GM04504 (cell line): Measurements from ENCODE around the gene AKIRIN2.

Experiments used
- DNase-seq: peaks from one replicate; pipeline ENCODE4 v3.0.0-alpha.2; 2012; ENCODE audit warnings: low read depth

Gene AKIRIN2

DNA sequence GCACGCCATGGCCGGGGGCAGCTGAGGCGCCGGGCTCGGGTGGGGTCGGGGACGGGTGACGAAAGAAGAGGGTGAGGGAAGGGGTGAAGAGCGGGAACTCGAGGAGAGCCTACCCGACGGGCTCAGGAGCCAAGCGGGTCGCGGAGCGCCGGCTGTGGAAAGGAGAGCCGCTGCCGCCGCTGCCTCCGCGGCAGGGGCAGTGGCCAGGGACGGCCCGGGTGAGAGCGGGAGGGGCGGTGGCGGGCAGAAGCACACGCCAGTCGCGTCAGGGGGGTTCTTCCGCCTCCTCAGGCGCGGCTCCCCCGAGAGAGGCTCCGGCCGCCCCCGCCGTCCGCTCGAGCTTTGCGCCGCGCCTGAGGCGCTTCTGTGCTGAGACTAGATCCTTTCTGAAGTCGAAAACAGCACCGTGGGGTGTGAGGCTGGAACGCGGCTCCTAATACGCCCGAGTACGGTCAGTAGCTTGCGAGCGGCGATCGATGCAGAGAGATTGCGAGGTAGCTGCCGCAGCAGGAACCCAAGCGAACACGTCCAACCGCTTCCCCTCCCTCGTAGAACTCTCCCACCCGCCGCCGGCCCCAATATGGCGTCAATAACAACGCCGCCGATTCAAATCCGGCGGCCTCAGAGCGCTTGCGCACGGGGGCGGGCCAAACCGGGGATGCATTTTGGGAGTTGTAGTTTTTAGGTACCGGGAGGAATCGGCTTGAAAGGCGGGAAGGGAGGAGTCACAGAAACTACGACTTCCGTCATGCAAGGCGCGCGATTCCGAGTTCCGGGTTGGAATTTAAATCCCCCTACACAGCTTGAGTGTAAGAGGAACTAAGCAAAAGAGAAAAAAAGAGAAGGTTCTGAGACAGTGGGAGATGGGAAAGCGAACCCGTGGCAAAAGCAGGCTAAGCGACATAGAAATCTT, at the start of gene AKIRIN2:
TSS of gene AKIRIN2 (minus strand) at position 558 of the 913 bp plus-strand sequence. CDS start at position 9, 549 bp downstream.
- peak; percentile 97 for DNase-seq

DNA sequence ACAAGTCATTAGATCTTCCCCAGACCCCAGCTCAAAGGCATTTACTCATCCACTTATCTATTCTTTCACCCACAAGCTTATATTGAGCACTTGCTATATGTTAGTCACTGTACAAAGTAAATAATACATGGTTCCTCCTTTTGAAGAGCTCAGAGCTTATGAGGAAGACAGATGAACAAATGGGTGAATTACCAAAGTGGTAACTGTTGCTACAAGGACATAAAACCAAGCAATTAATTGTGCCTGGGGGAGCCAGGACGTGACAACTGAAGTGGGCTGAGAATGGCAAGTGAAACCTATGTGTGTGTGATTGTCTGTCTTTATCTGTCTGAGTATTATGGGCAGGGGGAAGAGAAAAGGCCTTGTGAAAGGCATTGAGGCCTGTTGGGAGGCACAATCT, 45.6 kb upstream of the AKIRIN2 start:
- DNase-seq = no peak

DNA sequence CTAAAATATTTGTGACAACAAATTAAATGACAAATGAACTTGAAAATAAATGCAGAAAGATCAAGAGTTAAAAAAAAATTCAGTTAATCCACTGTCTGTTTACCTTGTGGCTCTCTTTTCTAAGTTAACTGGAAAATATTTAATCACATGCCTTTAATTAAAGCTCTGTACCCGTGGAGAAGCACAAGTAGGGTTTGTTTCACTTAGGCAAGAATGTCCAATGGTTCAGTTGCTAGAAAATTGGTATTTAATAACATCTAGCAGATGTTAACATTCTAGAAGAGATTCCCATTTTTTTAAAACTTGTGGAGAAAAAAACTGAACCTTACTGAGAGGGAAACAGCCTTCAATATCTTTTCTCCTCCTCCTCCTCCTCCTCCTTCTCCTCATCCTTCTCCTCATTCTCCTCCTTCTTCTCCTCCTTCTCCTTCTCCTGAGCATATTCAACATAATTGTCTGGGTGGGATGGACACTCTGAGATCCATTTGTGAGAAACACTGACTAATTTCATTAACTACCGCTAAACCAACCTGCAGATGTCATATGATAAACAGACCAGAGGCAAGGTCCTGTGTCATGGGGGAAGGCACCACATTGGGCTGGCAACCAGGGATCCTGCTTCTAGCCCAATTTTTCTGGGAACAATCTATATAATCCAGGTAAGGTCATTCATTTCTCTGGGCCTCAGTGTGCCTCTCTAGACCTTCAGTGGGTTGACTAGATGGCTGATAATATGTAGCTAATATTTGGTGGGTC, 44.1 kb upstream of the AKIRIN2 start:
- no peak for DNase-seq

DNA sequence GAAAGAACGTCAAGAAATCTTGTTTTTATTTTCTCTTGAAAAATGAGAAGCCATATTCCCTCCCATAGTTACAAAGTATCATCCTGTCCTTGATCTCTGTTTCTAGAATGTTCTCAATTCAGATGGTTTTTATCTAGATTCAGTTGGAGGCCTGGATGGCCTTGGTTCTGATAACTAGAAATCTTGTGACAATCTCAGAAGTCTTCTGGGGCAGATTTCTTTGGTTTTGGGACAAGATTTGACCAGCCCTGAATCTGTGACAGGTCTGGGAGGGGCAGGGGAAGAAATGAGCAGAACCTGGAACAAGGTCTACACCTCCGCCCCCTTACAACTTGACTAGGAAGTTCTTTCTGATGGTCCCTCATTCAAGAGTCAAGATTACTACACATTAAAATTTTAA, 41.4 kb upstream of the AKIRIN2 start:
- no peak for DNase-seq

DNA sequence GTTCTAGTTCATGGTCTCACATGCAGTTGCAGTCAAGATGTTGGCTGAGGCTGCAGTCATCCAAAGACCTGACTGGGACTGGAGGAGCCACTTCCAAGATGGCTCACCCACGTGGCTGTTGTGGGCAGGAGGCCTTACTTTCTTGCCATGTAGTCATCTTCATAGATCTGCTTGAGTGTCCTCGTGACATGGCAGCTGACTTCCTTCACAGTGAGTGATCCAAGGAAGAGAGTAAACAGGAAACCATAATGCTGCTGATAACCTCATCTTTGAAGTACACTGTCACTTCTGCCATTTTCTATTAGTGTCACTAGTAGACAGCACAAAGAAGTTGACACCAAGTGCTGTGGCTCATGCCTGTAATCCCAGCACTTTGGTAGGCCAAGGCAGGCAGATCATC, 40.1 kb upstream of the AKIRIN2 start:
- DNase-seq = no peak

DNA sequence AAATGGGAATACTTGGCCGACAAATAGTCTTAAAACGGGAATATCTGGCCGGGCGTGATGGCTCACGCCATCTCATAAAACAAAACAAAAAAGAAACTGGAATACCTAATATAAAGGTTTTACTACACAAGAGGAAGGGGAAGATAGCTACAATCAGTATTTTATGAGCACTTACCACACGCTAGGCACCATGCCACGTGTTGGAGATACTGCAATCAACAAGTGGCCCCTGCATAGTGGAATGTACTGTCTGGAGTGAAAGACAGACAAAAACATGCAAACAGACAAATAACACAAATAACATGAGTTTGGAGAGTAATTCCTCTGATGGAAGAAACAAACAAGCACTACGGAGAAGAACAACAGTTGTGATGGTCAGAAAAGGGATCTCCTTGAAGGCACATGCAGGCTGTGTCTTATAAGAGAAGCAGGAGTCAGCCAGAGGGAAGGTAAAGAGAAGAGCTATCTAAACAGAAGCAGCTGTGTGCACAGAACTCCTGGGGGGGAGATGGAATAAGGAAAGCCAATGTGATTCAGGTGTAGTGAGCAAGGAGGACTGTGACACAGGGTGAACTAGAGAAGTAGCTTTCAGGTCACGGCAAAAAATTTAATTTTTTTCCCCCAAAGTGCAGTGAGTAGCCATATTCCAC, 39.1 kb upstream of the AKIRIN2 start:
- no peak for DNase-seq

DNA sequence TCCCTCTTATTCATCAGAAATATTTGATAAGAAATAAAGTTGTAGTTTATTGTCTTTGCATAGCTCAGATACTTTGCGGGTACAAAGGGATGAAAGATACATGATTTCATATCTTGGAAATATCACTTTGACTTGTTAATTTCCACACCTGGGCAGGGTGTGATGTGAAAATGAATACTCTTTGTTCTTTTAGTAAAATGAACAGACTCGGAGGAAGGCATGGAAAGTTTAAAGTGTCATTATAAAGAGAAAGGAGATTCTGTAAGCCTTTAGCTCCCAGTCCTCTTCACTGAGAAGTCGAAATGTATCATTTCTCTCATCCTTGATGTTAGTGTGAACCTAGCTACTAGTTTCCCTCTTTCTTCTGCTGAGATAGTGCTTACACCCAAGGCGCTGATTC, 36.7 kb upstream of the AKIRIN2 start:
- DNase-seq = no peak

DNA sequence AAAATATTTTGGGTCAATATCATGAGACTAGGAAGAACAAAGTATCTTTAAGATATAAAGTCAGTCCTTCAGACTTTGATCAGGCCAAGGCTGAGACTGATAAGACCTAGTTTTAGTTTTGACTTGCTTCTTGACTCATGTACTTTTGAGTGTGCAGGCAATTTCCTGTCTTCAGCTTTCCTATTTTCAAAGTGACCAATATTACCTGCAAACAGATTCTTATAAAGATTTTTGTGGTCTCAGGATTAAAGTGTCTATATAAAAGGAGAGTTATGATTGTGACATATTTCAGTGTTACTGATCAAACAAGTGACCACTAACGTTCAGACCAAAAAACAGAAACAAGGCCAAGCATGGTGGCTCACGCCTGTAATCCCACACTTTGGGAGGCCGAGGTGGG, 36.0 kb upstream of the AKIRIN2 start:
- DNase-seq = no peak

DNA sequence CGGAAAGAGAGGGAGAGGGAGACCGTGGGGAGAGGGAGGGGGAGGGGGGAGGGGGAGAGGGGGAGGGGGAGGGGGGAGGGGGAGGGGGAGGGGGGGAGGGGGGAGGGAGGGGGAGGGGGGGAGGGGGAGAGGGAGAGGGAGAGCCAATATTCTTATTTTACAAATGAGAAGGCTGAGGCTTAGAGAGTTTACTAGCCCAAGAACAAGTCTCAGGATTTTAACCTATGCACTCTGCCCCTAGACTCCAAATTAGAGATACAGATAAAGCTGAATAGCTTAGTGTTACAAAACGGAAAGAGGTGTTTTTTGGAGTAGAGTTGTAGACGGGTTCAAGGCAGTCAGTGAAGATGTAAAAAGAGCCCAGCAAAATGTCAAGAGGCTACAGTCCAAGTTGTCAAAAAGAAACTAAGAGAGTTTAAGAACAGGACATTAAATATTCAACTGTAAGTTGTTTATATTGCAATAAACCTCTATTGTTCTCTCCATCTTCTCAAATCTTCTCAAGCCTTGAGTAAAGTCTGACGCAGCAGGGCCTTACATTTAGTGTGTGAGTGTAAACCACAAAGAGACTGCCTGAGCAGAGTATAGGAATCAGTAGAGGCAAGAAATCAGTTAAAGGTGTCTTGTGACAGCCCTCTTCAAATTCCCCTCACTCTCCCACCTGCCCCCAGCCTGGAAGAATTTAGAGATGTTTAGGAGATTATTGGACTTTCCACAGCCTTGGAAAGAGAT, 34.9 kb upstream of the AKIRIN2 start:
- DNase-seq = no peak

DNA sequence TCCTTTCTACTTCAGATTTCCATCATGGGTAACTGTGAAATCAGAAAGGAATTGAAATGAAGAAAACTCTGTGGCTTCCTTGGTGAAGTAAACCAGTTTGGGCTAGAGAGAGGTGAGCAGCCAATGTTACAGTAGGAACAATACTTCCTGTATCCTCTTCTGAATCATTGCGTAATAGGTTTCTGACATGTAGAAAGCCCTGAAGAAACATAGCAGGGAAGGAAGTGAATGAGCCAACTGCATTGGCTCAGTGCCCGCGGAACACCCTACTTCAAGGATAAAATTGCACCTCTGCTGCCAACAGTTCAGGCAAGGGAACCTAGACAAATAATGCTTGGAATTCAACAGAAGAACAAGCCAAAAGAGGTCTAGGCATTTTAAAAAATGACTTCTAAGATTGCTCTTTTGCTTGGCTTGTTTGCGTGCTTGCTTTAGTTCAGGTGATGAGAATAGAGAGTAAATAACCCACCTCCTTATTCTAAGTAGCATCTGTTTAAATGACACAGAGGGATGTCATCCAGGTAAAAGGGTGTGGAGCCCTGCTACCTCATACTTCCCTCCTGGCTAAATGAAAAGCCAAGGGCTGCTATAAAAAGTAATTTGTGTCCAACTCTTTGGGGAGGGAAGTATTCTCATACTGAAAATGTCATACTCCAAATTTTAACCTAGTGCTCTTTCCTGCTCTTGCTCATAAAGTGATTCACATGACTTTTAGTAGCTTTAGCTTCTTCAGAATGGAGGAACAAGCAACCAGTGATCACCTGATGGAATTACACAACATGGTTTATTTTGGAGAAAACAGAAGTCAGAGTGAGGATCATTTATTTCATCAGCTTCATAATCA, 30.0 kb upstream of the AKIRIN2 start:
- DNase-seq = peak; percentile 86

DNA sequence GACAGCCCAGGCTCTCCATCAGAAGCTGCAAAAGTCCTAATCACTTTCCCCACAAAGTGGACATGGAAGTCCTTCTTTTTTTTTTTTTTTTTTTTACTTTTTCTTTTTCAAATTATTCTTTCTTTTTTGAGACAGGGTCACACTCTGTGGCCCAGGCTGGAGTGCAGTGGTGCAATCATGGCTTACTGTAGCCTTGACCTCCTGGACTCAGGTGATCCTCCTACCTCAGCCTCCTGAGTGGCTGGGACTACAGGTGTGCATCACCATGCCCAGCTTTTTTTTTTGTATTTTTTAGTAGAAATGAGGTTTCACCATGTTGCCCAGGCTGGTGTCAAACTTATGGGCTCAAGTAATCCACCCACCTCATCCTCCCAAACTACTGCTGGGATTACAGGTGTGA, 29.0 kb upstream of the AKIRIN2 start:
- DNase-seq = no peak

DNA sequence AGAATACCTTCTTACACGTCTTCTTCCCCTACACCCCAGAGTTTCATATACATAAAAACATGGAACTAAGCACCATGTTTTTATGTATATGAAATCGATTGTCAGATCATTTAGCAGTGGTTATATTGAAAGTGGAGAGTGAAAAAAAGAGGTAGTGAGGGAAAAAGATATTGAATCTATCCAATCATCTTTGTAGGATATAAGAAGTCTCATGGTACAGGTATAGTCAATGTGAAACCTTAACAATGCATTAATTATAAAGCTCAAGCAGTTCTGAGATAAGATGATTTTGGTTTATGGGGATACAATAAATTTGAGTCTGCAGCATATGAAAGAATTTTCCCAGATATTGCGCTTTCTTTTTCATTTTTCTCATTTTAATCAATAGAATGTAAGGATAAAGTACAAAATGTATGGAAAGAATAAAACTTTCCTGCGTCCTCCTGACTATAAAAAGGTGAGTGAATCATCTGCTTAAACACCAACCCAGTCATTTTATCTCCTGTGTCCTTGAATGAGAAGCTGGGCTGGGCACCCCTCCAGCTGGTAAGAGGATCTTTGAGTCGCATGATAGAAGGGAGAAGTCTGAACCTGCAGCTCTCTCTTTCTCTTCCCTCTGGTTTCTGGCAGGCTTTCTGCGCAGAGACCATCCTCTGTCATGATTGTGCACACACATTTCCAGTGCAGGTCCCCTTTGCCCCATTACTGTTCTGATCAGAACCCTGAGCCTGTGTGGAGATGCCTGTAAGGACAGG, 28.1 kb upstream of the AKIRIN2 start:
- no peak for DNase-seq

DNA sequence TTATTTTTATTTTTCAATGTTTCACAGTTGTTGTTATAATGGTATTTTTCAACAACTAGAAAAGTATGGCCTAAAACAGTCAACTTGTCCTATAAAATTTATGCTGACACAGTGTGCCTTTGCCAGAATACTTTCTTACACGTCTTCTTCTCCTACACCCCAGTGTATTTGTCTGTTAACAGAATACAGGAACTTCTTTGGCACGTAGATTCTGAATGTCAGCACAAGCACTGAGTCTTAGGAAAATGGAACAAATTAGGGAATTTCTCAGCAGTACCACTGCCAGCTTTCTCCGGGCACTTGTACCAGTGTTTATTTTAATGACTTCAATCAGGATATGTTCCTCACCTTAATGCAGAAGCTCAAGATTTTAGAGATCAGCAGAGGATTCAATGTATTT, 26.7 kb upstream of the AKIRIN2 start:
- DNase-seq = no peak

DNA sequence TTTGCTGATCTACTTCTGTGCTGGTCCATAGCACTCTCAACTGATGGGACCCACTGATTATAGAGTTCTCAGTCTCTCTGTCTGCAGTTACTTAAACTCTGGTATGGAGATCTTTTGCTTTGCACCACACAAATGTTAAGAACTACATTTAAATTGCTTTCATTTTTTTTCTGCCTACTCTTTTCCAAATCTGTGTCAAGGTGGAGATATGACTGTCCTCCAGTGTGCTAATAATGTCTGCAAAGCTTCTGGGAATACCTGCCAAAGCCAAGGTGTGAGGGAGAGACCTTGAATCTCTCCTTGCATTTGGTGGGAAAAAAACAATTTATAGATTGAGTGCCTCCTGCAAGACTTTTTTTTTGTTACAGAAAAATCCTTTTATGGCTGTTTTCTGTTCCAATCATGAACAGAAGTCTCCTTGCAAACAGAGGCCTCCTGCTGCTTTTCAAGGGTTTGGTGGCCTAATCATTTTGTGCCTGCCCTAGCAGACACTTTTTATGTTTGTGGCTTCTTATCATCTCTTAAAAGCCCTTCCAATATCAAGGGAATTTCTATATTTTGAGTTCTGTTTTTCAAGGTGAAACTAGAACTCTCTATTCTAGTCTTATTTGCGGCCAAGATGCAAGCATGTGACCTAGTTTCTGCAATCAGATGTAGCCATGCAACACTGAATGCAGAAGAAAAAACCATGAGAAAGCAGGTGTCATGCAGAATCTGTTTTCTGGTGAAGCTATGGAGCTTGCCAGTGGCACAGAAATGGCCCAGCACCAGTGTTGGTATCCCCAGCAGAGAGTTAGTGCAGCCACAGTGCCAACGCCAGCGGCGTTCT, 23.2 kb upstream of the AKIRIN2 start:
- DNase-seq = no peak

DNA sequence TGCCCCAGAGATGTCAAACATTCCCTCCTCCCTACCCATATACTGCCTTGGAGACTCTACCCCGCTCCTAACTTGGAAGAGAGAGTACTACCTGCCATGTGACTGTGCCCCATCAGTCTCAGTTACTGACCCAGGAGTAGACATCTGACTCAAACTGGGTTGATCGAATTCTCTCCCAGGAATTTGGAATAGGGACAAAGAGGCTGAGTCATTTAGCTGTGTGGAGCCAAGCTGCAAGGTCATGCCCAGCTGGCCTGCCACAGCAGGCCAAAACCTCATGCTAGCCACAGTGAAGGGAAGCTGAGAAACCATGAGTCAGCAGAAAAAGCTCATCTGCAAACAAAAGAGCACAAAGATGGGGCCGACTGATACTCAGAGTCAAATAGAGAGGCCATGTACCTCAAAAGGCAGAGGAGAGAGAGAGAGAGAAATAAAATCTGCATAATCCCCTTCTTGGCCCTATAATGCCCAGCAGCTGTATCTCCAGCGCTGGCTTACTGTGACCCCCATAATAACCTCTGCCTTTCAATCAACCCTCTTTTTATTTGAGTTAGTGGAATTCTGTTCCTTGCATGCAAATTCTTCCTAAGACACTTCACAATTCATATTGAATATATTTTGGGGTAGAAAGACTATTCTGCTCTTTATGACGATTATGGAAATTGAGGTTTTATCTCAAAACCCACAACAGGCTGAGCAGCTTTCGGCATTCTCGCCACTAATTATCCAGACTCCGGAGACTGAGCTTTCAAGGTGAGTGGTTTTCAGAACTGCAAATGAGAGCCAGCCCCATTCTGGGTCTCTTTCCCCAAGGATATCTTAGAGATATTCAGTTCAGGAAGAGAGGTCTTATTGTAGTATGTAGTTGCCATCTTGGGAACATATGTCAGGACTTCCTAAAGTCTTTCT, 21.4 kb upstream of the AKIRIN2 start:
- DNase-seq = peak; percentile 96

DNA sequence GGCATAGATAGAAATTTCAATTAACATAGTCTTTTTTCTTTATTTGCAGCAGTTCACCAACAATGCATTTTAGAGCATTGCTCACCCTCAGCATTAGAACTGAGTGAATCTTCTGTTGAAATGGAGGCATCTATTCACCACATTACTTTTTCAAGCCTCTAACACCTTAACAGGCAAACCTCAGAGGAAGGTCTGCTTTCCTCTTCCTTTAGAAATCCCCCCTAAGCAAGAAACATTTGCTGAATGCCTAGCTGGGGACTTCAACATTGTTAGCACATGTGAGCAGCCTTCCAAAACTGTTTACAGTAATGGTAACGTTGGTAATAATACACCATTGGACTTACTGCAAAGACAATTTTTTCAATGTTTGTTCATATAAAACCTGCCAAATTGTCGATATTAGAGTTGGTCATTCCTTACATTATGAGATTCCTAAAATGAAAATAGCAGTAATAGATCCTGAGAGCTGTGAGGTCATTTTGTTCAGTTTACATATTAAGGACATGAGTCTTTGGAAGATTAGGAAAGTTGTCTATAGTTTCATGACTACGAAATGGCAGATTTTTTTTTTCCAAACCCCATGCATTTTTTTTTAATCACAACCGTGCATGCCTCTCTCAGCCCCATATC, 20.6 kb upstream of the AKIRIN2 start:
- no peak for DNase-seq

DNA sequence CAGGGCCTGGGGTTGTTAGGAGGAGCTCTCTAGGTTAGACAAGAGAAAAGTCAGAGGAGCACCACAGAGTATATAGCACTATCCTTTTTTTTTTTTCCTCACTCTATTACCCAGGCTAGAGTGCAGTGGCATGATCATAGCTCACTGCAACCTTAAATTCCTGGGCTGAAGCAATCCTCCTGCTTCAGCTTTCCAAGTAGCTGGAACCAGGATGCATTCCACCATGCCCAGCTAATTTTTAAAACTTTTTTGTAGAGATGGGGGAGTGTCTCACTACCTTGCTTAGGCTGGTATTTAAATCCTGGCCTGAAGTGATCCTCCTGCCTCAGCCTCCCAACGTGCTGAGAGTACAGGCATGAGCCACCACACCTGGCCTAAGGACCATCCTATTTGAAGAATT, 19.3 kb upstream of the AKIRIN2 start:
- DNase-seq = no peak
